HG03460 (cell line): ENCODE measurements around the gene GPC5.

Source experiments
- ATAC-seq: cut with Tn5 transposase; IDR thresholded peaks from one replicate; pipeline ENCODE4 v1.9.1; 2021; ENCODE audit not compliant: unreplicated experiment

The GPC5 gene

DNA sequence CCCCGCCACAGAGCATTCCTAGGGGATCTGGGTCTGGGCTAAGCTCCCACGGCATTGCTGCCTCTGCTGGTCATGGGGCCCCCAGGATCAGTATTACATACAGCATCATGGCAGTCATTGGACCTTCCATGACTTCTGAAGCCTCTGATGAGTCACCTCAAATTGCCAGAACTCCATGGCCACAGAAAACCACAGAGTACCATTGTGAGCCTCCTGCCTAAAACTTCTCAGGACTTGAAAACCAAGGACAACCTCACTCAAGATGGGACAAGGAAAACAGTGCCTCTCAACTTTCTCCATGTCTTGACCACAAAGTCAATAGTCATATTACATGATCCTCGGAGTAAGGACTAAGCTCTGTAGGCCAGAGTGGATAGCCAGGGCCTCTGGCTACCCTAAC, 306.0 kb downstream of the GPC5 start:
- no peak for ATAC-seq

DNA sequence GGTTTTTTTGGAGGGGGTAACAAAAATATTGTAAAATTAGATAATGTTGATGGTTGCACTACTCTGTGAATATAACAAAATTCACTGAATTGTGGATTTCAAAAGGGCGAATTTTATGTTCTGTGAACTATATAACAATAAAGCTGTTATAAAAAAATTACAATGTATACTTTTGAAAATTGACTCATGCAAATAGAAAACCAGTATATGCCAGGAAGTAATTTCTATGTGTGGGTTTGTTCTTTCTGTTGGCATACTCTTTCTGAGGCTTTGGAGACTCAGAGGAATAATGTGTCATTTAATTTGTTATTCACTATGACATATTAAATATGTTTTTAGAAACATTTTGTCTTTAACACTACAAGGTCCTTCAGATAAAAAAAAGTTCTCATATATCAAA, 310.1 kb downstream of the GPC5 start:
- ATAC-seq: no peak

DNA sequence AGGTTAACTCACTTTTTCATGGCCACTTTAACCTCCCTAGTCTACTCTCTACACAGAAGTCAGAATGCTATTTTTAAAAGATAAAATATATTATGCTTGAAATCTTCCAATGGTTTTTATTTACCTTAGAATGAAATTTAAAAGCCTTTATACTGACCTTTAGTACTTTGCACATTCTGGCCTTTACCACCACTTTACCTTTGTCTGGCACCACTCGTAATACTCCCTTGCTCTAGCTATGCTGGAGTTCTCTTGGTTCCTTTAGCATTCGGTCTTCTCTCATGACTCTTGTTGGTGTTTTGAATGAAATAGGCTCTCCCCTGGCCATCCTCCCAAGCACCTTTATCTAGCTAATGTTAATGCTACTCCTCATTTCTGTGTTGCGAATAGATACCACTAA, 310.8 kb downstream of the GPC5 start:
- no peak for ATAC-seq

DNA sequence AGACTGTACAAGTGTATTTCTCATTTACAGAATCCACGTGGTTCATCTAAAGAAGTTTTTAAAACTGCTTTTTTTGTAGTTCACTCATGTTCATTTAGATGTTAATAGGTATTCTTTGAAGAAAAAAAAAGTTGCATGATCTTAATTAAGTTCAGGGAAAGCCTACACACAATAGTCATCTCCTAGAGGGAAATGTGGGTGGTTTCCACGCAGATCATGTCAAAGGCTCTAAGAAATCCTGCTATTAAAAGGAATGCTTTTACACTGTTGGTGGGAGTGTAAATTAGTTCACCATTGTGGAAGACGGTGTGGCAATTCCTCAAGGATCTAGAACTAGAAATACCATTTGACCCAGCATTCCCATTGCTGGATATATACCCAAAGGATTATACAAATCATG, 312.3 kb downstream of the GPC5 start:
- no peak for ATAC-seq

DNA sequence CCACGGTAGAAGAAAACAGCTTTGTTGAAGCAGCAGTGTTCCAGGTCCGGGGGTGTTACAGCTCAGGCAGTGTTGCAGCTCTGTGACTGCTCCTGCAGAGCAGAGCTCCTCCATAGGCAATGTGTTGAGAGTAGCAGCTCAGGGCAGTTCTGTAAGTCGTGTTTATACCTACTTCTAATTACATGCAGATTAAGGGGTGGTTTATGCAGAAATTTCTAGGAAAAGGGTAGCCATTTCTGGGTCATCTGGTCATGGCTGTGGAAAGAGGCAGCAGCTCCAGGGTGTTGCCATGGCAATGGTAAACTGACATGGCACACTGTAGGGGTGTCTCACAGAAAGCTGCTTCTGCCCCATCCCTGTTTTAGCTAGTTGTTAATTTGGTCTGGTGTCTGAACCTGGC, 316.4 kb downstream of the GPC5 start:
- no peak for ATAC-seq

DNA sequence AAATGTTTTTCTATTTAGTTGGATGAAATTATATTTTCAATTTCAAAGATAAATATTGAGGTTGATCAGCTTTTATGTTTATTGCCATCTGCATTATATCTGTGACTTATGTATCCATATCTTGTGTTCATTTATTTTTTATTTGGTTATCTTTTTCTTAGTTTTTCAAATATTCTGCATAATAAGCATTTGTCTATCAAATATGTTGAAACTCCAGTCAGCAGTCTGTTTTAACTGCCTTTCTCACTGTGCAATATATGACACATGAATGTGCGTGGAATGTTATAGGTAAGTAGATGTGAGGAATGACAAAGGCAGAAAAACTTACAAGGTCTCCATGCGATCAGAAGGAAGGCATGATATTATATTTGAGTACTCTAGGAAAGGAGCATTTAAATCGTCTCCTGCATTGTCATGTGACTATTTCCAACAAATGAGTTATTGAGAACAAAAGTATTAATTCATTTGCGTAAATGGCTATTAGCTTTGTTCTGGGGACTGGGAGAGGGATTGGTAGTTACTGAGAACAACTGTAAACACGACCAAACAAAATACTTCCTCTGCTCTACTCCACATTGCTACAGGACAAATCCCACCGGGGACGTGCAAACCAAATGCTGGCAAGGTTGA, 318.1 kb downstream of the GPC5 start:
- no peak for ATAC-seq

DNA sequence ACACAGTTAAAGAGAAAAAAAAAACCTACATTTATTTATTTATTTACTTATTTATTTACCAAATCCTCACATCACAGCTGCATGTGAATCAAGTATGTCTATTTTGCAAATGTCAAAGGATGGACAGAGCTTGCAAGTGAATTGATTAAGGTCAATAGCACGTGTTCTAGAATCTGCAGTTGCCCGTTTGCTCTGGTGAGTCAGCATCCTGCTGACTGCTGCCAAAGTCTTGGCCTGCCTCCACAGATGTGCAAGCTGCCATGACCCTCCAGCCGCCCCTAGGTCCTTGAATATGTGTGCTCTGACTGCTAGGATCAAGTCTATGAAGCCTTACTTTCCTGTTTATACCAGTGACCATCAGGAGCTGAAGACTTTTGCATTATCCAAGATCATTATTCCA, 320.6 kb downstream of the GPC5 start:
- ATAC-seq: no peak

DNA sequence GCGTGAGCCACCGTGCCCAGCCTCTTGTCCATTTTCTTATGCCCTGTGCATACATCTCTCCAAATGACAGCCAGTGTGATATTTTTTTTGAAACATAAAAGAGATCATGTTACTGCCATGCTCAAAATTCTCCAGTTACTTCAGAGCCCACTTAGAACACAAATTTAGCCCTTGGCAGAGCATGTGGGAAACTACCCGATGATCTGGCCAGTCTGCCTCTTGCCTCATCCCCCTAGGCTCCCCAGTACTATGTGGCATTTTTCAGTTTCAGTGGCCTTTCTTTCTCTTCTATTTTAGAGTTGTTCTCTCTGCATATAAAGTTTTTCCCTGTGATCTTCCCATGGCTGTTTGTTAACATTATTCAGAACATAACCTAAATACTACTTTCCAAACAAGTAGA, 323.0 kb downstream of the GPC5 start:
- ATAC-seq: no peak

DNA sequence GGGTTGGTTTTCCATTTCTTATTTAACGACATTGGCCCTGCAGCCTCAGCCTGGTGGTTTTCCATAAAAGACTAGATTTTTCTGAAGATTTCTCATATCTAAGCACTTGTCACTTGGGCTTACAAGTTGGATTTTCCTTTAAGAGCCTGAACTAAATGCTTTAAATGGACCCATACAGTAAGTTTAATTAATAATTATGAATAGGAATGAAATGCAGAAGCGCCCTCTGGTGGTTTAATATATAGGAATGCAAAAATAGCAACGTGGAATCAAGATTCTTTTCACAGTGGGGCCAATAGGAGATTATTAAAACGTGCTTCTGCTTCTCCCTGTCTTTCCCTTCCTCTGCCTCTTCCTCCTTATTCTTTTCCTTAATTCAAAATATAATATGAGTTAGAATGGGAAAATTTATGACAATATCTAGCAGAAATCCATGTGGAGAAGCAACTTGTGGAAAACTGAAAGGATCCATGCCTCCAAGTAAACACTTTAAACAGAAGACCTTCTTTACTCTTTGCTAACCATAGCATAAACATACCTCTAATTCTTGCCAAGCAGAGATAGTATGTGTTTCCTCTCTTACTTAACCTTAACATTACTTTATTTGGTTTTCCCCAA, 324.0 kb downstream of the GPC5 start:
- no peak for ATAC-seq

DNA sequence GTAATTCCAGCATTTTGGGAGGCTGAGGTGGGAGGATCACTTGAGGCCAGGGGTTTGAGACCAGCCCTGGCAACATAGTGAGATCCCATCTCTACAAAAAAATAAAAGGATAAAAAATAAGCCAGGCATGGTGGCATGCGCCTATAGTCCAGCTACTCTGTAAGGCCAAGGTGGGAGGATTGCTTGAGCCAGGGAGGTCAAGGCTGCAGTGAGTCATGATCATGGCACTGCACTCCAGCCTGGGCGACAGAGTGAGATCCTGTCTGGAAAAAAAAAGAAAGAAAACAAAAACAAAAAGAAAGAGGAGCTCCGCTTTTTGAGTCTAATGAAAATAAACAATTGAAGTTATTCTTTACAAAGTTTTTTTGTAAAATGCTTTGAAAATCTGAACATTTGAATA, 326.2 kb downstream of the GPC5 start:
- no peak for ATAC-seq

DNA sequence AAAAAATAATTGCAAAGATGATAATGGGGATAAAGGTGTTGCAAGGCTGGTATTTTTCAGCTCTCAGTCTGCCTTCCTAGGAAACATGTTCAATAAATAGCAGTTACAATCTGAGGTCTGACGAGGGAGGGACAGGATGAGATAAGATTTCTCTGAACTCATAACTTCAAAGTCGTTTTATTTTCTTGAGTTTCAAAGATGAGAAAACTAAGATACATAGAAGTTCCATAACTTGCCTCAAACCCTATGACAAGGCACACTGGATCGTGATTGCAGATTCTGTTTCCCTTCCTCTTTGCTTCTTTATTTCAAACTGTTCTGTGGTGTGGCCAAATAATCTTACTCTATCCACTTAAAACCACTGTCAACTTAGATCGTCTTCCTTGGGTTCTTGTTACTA, 327.2 kb downstream of the GPC5 start:
- no peak for ATAC-seq

DNA sequence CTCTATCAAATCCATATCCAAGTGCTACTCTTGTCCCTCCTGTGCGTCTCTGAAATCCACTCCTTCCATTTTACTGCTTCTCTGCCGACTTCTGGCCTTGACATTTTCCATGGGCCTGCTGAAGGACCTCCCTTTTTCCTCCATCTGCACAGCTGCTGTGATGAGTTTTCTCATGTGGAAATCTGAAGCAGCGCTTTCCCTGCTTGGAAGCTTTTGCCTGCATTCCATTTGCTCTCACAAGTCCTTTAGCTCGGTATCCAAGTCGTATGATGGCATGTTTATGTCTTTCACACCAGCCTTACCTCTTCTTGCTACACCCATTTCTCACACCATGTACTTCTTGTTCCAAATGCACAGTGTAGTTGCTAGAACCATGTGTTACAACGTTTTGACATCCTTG, 328.2 kb downstream of the GPC5 start:
- ATAC-seq: no peak

DNA sequence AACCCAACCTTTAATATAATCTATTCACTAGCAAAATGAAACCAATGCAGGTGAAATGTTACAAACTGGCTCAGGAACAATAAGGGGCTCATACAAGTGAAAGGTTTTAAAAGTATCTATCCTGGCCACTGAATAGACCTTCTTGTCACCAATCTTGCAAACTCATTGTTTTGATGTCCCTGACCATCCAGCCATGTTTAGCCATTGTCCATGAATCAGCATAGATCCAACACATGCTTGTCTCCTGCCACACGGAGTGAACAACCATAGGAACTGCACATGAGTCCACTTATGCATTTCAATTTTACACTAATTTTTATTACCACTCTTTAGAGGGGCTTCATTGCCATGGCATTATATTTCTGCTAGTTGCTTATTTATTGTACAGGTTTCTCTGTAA, 331.4 kb downstream of the GPC5 start:
- ATAC-seq: no peak

DNA sequence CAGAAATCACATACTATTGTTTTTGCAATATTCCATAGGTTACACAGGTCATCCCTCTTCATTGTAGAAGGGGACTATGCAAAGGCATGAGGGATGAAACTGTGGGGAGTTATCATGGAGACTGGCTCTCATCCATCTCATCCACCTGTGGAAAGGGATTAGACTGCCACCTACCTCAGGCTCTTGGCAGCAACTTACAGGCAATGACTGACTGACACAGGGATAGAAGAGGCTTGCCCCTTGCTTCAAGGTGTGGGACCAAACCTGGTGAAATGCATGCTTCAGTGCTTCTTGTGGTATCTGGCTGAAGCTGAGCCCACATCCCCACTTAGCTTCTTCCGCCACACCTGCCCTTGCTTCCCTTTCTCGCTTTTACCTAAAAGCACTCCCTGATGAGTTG, 341.3 kb downstream of the GPC5 start:
- no peak for ATAC-seq

DNA sequence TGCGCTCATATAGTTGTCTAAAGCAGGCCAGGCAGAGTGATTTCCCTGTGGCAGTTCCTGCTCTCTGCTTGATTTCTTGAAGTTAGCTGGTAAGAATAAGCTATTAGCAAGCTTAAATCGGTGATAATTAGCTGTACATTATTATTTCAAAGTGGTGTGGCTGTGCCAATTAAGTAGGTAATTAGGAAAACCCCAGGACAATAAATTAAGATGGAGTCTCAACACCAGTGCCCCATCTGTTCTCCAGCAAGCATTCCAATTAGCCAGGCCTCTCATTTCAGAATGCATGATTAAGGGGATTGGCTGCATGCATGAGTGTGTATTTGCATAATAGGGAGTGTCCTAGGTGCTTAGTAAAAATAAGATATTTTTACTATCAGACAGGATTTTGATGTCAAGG, 342.3 kb downstream of the GPC5 start:
- no peak for ATAC-seq

DNA sequence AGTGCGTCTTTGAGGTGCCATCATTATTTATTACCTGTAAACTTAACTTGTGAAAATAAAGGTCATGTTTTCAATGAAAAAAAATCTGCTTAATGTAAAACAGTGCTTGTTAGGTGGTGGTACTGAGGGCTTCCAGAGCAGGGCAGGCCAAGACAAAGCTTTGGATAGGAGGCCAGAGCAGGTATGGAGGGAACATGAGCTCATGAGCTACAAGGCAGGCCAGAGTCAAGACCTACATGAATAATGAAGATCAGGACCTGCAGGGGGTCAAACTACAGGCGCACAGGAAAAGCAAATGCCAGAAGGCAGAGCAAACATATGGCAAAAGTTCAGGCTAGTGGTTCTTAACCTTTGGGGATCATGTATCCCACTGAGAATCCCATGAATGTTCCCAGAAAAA, 343.5 kb downstream of the GPC5 start:
- ATAC-seq: no peak

DNA sequence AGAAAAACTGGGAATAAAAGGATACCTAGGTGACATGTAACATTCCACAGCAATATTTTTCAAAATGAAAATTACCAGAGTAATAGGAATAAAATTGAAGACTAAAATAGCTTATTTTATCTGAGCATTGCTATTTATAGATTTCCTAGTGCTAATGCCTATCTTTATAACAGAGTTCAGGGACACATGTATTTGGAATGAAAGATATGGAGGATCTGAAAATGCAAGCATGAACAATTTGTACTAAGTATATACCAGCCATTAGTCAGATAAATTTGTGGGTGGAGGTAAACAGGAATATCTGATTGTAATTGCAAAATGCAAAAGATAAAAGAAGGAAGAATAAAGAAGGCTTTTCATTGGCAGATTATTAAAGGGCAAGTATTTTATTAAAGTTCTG, 345.9 kb downstream of the GPC5 start:
- ATAC-seq: no peak

DNA sequence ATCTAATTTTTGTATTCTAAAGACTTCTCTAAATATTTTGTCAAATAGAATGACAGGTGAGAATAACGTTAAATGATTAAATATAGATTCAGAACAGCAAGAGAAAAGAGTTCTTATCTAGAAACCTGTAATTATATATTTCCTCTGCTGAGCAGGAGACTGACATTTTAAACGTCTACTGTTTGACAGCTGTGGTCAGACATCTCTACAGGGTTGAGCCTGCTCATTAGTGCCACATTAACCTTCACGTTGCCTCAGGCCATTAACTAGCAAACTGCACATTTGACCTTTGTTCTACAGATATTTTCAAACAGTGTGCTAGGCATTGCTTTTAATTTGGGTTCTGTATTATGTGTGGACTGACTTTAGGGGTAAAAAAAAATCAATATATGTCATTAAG, 347.5 kb downstream of the GPC5 start:
- no peak for ATAC-seq

DNA sequence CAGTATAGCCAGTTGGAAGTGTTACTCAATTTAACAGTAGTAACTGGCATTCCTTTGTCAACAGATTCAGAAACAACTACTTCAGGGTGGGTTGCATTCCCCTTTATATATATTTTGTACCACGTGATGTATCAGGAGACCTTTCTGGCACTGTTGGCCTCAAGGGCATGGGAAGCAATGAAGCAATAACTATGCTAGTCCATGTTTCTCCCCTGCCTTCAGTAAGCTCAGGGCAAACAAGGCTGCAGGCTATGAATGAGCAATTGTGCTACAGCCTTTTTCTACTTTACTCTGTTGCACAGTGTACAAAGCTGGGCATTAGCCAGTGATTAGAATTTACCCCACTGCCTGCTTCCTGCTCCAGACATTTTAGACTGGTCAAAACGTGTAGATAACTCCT, 348.8 kb downstream of the GPC5 start:
- ATAC-seq: no peak

DNA sequence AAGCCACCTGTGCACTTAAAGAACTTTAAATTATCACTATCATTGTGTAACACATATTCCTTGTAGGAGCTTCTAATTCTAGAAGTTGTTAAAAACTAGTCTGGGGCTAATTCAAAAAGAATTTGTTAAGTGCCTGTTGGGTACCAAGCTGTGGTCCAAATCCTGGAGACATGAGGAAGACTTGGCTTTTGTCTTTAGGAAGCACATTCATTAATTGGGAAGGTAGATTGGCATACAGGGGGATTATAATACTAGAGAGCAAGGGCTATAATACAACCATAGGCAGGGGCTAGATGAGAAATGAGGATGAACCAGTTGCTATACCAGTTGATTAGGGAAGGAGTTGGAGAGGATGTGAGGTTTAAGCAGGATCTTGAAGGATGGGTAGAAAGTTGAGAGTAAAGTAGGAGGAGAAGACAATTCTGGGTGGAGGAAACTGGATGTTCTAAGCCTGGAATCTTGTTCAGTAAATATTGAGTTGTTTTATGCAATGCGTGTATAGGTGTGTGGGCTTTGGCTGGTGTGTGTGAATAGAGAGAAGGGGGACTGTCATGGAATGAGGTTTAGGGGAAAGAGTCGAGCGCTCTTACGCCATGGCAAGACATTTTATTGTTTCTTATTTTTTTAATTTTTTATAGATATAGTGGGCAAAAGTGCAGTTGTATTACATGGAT, 350.1 kb downstream of the GPC5 start:
- ATAC-seq: no peak

DNA sequence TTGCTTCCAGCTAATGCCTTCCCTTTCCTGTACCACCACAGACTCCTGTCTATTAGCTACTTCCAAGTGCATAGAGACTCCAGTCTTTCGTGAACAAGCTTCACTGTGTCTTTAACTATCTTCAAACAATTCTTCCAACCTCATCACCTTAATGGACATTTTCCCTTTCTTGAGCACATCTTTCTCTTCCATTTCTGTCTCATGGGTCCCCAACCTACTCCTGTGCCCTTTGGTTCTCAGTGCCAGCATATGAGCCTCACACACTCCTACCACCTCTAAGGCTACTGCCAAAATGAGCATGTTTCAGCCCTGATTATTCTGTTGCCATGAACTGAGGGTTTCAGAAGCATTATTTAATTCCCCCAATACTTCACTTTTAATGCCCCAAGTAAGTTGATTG, 360.3 kb downstream of the GPC5 start:
- no peak for ATAC-seq

DNA sequence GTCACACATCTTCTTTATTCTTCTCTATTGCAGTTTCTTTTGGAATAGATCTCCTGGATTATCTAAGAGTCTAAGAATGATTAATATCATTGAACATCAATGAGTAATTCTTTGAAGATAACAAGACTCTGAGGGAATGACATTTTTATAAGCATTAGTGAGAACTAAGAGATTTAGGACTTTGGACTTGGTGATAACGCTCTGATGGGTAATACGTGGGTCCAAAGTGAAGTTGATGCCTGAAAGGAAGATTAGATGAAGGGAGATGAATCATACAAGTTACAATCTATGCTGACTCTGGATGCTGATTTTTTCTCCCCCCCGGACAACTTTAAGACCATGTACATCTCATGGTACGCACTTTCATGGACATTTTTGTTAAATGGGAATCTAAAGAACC, 364.5 kb downstream of the GPC5 start:
- no peak for ATAC-seq

DNA sequence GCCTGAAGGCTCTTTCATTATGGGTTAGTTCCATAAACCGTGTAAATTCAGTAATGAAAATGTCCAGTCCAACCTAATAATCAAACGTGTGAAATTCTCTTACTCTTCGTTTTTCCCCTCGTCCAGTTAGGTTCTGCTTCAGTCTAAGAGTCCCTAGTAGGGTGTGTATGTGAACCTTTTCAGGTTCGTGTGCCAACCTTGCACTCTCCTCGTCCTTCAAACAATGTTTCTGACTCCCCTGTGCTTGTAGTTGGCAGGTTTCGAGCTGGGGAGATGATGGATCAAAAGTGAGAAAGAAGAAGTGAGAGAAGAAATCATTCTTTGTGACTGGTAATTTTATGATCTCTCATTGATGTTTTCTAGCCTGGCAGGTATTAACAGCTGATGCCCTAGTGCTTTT, 366.1 kb downstream of the GPC5 start:
- no peak for ATAC-seq
